ENCODE results near the gene CMAS. TPM values are rescaled to one million over a fixed set of nuclear protein-coding genes. Genes with fewer than 3 reads are reported as not detected.

Gene CMAS
- total RNA-seq, 3 donors from 2014 or later, result 26.8 to 30.8 (median 27.1) TPM

- Mint-ChIP-seq H3K4me3 (no peak overlapping the region), H3K36me3 (ENCODE audit: insufficient read depth) (no peaks in the 10 kb centered on the region), H3K4me1 (ENCODE audit: low read depth) (peaks cover 22% of the 10 kb centered on the region), H3K9me3 (no peaks in the 10 kb centered on the region), H3K27me3 (ENCODE audit: low read depth) (peaks cover 3% of the 10 kb centered on the region)
- DNase-seq (no peak), ATAC-seq (peak in 1 of 2 donors; percentile 32)
These were observed 64.2 kb downstream of the CMAS start for GRCh38 chr12:22110176-22110575.

Other genes starting within 250 kb of the CMAS start
- under 1 TPM in 2 of 3 donors, not detected in 1; 0.13 to 0.20 TPM for gene ABCC9, start 104.8 kb upstream of the CMAS start, total RNA-seq